HepG2 (cell line): ENCODE measurements around the gene GRIK4. TPM values are rescaled to one million over a fixed set of nuclear protein-coding genes. Genes with fewer than 3 reads are reported as not detected.

ENCODE experiments used
- CEBPB ChIP-seq: IDR thresholded peaks from 2 replicates; pipeline ENCODE4 v1.6.1; 2011; ENCODE audit warnings: low read depth, low read length, improper control_type of control experiment, borderline replicate concordance
- CEBPG ChIP-seq: IDR thresholded peaks from 2 replicates; pipeline ENCODE4 v1.6.1; 2016
- CHCHD3 ChIP-seq: sonication (generic); formaldehyde crosslinking; IDR thresholded peaks from 2 replicates; pipeline ENCODE4 v1.8.0; 2022; ENCODE audit warnings: mild to moderate bottlenecking, missing genetic modification reagents, moderate library complexity
- CREM ChIP-seq, 2 experiments: sonication (generic) in 1 of 2; formaldehyde crosslinking in 1 of 2; IDR thresholded peaks; 2 replicates each; pipeline versions ENCODE4 v1.4.0 to v1.6.1; 2016 to 2020; ENCODE audit warnings: antibody characterized with exemption in 1 of 2, mild to moderate bottlenecking in 1 of 2, missing genetic modification reagents in 1 of 2
- GMEB1 ChIP-seq: sonication (generic); formaldehyde crosslinking; IDR thresholded peaks from 2 replicates; pipeline ENCODE4 v1.5.1; 2020; ENCODE audit warnings: missing genetic modification reagents, mild to moderate bottlenecking, borderline replicate concordance
- HDAC2 ChIP-seq: sonication (generic); formaldehyde crosslinking; IDR thresholded peaks from 2 replicates; pipeline ENCODE4 v1.4.0; 2020; ENCODE audit warnings: missing genetic modification reagents
- HNF4A ChIP-seq: sonication (generic); formaldehyde crosslinking; IDR thresholded peaks from 2 replicates; pipeline ENCODE4 v1.4.0; 2020; ENCODE audit warnings: missing genetic modification reagents
- HNF4G ChIP-seq, 2 experiments: sonication (generic) in 1 of 2; formaldehyde crosslinking in 1 of 2; IDR thresholded peaks; 2 replicates each; pipeline versions ENCODE4 v1.4.0 to v1.6.1; 2011 to 2020; ENCODE audit warnings: borderline replicate concordance in 2 of 2, low read depth in 2 of 2, mild to moderate bottlenecking in 2 of 2, low read length in 1 of 2, missing genetic modification reagents in 1 of 2, moderate library complexity in 1 of 2
- KDM2A ChIP-seq: sonication (generic); formaldehyde crosslinking; IDR thresholded peaks from 2 replicates; pipeline ENCODE4 v1.4.0; 2020; ENCODE audit warnings: low read depth, missing genetic modification reagents, borderline replicate concordance
- PATZ1 ChIP-seq: sonication (generic); formaldehyde crosslinking; IDR thresholded peaks from 2 replicates; pipeline ENCODE4 v1.4.0; 2020; ENCODE audit warnings: missing genetic modification reagents
- PHF5A ChIP-seq: IDR thresholded peaks from one replicate; pipeline ENCODE4 v1.6.1; 2018; ENCODE audit warnings: low read depth, missing genetic modification reagents; ENCODE audit not compliant: unreplicated experiment
- PPARG ChIP-seq: conservative IDR thresholded peaks from 2 replicates; pipeline ENCODE4 v1.6.1; 2016; ENCODE audit warnings: missing biosample characterization, missing genetic modification reagents
- SALL1 ChIP-seq: sonication (generic); formaldehyde crosslinking; IDR thresholded peaks from 2 replicates; pipeline ENCODE4 v1.8.0; 2022; ENCODE audit warnings: mild to moderate bottlenecking, missing genetic modification reagents
- SAP130 ChIP-seq: IDR thresholded peaks from 2 replicates; pipeline ENCODE4 v1.6.1; 2016; ENCODE audit warnings: low read depth
- SMAD3 ChIP-seq: sonication (generic); formaldehyde crosslinking; IDR thresholded peaks from 2 replicates; pipeline ENCODE4 v1.4.0; 2020; ENCODE audit warnings: missing genetic modification reagents
- TBX2 ChIP-seq: sonication (generic); formaldehyde crosslinking; IDR thresholded peaks from 2 replicates; pipeline ENCODE4 v1.5.0; 2020; ENCODE audit warnings: missing genetic modification reagents, mild to moderate bottlenecking, borderline replicate concordance
- U2AF2 ChIP-seq: fragments of 200-400 bp; formaldehyde crosslinking; IDR thresholded peaks from 2 replicates; pipeline ENCODE4 v1.6.1; 2017; ENCODE audit warnings: low read depth, mild to moderate bottlenecking, low read length
- ZC3H13 ChIP-seq: sonication (generic); formaldehyde crosslinking; IDR thresholded peaks from 2 replicates; pipeline ENCODE4 v1.8.1; 2023; ENCODE audit warnings: mild to moderate bottlenecking, missing genetic modification reagents, moderate library complexity
- ZNF382 ChIP-seq: sonication (generic); formaldehyde crosslinking; IDR thresholded peaks from 2 replicates; pipeline ENCODE4 v1.5.0; 2020; ENCODE audit warnings: missing genetic modification reagents, mild to moderate bottlenecking, borderline replicate concordance
- ZNF687 ChIP-seq: sonication (generic); formaldehyde crosslinking; IDR thresholded peaks from 2 replicates; pipeline ENCODE4 v1.5.1; 2020; ENCODE audit warnings: mild to moderate bottlenecking, missing genetic modification reagents, moderate library complexity
- ZNF740 ChIP-seq: sonication (generic); formaldehyde crosslinking; IDR thresholded peaks from 2 replicates; pipeline ENCODE4 v1.4.0; 2020; ENCODE audit warnings: missing genetic modification reagents
- polyA plus RNA-seq, 8 experiments: library from polyadenylated mRNA; depleted of rRNA in 3 of 8; stranded (reverse) in 7 of 8; unstranded in 1 of 8; fragments of >200 nt; fragmentation: Illumina TruSeq in 4 of 8; extraction: Trizol in 4 of 8; gene quantifications; 2 replicates each; pipeline versions ENCODE4 v1.2.1 to v1.2.3, GENCODE V29; 2011 to 2016; ENCODE audit warnings: low read depth in 4 of 8, missing spikeins in 1 of 8, mixed read lengths in 1 of 8; ENCODE audit not compliant: insufficient read depth in 1 of 8
- total RNA-seq, 5 experiments: library from RNA; depleted of rRNA; stranded (reverse); fragments of >200 nt; fragmentation: Illumina TruSeq; extraction: Trizol; gene quantifications; 2 replicates each; pipeline ENCODE4 v1.2.3, GENCODE V29; 2016; ENCODE audit warnings: low read depth in 1 of 5

Gene GRIK4
- total and polyA plus RNA-seq, 2 of the 13 experiments (the other 11 are each of a cell fraction or from before 2014, with no cell fraction given): 0.04 to 0.07 TPM

- peak; percentile 71; the same call in 1 of the 2 replicates for TF ChIP-seq HNF4G (IDR thresholded peaks at IDR 0.05; ENCODE audit: borderline replicate concordance, low read depth, low read length)
- TF ChIP-seq HNF4G (CRISPR knock-in tag; IDR thresholded peaks at IDR 0.05; ENCODE audit: borderline replicate concordance, low read depth): no peak
- 0 out of 2 replicates have a peak, but pooled peaks have one; percentile 47 for TF ChIP-seq SMAD3 (CRISPR knock-in tag)
- no peak for TF ChIP-seq CHCHD3 (CRISPR knock-in tag)
- TF ChIP-seq ZC3H13 (CRISPR knock-in tag): no peak
- TF ChIP-seq CREM (IDR thresholded peaks at IDR 0.05): peak; percentile 43; the same call in 1 of the 2 replicates
- no peak for TF ChIP-seq CREM (CRISPR knock-in tag; IDR thresholded peaks at IDR 0.05)
- peak; percentile 66; the same call in 1 of the 2 replicates for TF ChIP-seq CEBPB
- peak; percentile 53; the same call in 1 of the 2 replicates for TF ChIP-seq CEBPG (CRISPR knock-in tag)
- TF ChIP-seq U2AF2: no peak
- peak; percentile 77 for TF ChIP-seq TBX2
- peak; percentile 91 for TF ChIP-seq PATZ1
- 0 out of 2 replicates have a peak, but pooled peaks have one; percentile 28 for TF ChIP-seq SAP130
- 0 out of 2 replicates have a peak, but pooled peaks have one; percentile 30 for TF ChIP-seq HDAC2 (CRISPR knock-in tag)
- peak; percentile 32; the same call in 1 of the 2 replicates for TF ChIP-seq KDM2A (CRISPR knock-in tag)
- peak; percentile 83 for TF ChIP-seq SALL1 (CRISPR knock-in tag)
- peak; percentile 45; the same call in 1 of the 2 replicates for TF ChIP-seq PPARG (CRISPR knock-in tag)
- TF ChIP-seq HNF4A (CRISPR knock-in tag): peak; percentile 78
- peak; percentile 42 for TF ChIP-seq ZNF687
- TF ChIP-seq PHF5A: no peak
- TF ChIP-seq GMEB1 (CRISPR knock-in tag): no peak
- no peak for TF ChIP-seq ZNF382 (CRISPR knock-in tag)
- TF ChIP-seq ZNF740 (CRISPR knock-in tag): peak; percentile 93
These were observed 199.0 kb downstream of the GRIK4 start (continued) for GRCh38 chr11:120710354-120711131.
